Measurements from ENCODE around the gene TOP2B. TPM values are rescaled to one million over a fixed set of nuclear protein-coding genes. Genes with fewer than 3 reads are reported as not detected.
A peak's percentile ranks its signal among the peaks of the same experiment; 100 is the strongest.

The TOP2B gene
- total RNA-seq, 1 donor from 2014 or later = 68.4 TPM

DNA sequence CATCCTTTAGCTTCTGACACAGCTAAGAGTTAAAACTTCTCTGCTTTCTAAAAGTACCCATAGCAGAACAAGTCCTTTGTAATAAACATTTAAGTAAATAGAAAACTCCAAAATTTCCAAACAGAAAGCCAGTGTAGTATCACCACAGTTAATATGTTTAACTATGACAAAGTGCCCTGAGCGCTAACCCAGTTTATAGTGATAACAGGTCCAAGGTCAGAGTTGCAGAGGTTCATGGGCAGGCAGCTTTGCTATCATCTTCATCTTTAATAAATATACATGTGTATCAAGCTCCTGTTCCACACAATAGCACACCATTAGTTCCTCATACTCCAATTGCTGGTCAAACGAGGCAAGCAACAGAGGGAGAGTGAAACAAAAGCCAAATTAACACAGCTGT lies 12.4 kb upstream of the TOP2B start:
- no peak for DNase-seq (ENCODE audit: low read depth in 2 of 2)

DNA sequence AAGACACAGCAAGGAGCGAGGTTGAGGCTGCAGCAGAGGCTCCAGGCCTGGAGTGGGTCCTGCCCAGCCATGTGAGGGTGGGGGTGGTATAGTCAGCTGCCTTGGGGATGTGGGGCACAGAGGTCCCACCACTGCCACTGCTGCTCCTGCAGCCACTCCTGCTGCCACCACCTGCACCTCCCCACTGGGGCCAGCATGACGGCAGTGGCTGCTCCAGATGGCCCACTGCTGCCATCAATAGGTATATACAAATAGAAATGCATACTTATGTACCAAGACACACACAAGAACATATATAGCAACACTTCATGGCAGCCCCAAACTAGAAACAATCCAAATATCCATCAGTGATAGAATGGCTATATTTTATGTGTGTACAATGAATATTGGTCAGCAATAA lies 10.0 kb upstream of the TOP2B start:
- DNase-seq (ENCODE audit: low read depth in 2 of 2) = no peak

DNA sequence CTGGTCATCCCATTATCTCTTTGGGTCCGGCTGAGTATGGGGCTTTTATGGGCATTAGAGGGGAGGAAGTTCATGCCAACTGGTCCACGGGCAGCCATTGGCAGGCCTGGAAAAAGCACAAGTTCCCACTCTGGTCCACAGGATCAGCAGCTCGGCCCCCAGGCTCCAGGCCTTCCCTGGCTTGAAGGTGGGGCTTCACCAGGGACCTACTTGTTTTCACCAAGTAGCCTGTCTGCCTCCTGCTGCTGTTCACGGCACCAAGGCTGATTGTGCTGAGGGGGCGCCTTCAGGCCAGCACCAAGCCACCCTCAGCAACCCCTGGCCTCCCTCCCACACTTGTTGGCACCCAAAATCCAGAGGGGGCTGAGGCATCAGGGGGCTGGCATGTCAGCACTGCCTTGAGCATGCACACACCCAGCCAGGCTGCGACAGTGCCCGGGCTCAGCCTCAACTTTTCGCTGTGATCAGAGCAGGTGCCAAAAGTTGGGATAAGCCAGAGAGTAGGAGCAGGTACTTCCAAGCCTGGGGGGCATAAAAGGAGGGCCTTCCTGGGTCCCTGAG lies 9.1 kb upstream of the TOP2B start:
- no peak for DNase-seq (ENCODE audit: low read depth in 2 of 2)

DNA sequence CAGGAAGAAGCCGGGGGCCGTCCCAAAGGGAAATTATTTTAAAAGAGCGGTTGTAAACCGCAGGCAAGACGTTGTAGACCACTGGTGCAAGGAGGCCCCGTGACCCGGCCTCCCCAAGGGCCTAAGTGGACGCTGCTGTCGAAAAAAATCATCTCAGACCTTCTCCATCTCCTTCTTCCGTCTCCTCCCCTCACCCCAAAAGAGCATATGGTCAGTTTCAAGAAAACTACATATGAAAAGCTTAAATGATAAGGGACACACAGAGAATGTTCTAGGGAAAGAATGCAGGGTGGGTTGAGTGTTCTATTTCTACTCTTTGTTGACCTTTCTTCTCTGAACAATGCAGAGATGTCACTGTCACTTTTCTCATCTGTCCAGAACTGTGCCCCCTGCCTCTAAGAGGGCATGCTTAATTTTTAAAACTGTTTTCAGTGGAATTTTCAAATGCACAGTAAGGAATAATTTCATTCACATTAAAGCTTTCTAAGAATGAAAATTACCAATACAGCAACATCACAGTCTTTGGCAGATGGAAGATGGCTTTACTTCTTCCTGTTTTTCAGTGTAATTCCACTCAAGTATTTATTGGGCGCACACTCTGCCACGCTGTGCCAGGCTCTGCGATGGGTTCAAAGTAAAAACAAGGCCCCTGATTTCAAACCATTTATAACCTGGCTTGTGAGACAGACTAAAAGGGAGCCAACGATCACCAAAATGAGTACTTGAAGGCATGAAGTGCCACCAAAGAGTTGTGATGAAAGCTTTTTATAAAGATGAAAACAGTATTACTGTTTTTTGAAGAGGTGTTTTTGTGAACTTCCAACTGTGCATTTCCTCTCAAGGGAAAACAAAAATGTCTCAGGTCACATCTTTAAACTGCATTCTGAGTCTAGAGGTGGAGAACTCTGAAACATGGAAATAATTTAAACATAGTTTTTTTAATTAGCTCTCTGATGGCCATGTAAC lies 891 bp upstream of the TOP2B start:
- no peak for DNase-seq (ENCODE audit: low read depth in 2 of 2)

DNA sequence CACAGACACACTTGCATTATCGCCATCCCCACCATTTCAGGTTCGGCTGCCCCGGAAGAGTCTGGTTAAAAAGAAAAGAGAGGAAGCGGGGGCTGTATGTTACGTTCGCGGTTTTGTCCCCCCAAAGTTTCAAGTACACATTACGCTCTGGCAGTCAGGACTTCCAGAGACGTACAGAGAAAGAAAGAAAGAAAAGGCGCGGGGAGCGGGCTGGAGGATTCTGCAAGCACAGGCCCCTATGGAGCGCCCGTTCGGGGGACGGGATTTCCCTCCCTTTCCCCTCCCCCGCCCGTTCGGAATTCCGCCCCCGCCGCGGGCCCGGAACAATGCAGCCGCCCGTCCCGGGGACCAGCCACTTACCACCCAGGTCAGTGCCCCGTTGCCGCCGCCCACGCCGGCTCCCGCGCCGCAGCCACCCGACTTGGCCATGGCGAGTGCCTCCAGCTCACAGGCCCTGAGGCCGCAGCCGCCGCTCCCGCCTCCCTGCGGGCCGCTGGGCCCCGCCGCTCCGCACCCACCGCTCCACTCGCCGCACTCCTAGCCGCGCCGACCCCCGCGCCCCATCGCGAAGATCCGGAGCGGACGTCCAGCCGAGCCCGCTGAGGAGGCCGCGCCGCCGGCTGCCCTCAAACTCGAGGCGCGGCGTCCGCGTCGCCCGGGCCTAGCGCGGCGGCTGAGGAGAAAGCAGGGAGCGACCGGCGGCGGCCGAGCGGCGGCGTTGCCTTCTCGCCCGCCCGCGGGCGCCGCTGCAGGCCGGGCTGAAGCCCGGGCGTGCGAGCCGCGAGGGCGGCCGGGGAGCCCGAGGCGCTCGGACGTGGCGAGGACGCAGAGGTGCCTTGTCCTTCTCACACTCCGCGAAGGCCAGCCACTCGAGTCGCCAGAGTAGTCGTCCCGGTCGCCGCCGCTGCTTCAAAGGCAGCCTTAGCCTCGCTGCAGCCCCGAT lies 567 bp downstream of the TOP2B start:
- DNase-seq (ENCODE audit: low read depth in 2 of 2) = peak in 1 of 2 donors; percentile 77

DNA sequence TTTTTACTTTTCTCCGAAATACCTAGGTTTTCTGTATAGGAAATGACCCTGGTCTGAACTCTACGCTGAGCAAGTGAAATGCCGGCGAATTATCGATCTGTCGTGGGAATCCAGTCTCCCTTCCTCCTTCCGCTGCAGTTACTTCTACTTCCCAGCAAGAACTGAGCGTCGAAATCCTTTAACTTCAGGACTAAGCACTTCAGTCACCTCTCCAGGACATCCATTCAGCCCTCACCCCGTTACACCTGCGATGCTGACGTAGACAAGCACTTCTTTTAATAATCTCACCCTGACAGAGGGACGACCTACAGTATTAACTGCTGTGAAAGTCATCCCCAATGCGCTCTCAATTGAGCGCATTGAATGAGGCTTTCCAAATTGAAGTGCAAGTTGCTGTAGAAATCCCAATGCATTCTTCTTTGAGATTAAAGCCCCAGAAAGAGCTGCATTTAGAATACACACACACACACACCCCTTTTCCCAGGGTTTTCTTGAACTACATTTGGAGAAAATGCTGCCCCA lies 1.3 kb downstream of the TOP2B start:
- DNase-seq (ENCODE audit: low read depth in 2 of 2) = peak in 1 of 2 donors; percentile 25

DNA sequence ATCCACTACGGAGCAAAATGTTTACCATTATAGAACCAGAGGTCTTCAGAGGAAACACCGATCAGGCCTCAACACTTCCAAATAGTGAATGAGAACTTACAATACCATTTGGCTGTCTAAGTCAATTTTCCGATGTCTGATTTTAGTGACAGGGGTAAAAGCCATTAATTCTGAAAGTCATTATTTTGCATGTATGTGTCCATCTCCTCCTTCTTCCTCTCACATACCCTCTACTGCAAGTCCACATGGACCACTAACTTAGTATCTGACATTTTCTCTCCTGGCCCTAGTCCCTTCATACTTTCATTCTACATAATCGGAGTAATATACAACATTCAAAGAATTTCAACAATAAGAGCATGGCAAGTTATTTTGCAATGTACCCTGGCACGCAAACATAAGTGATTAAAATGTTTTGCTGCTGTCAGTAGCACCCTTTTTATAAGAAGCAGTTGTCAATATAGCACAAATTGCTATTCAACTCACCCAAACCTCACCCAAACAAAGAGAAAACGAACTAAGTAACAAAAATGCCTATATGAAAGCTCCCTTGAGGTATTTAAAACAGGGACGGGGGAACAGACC lies 1.9 kb downstream of the TOP2B start:
- DNase-seq (ENCODE audit: low read depth in 2 of 2) = no peak

DNA sequence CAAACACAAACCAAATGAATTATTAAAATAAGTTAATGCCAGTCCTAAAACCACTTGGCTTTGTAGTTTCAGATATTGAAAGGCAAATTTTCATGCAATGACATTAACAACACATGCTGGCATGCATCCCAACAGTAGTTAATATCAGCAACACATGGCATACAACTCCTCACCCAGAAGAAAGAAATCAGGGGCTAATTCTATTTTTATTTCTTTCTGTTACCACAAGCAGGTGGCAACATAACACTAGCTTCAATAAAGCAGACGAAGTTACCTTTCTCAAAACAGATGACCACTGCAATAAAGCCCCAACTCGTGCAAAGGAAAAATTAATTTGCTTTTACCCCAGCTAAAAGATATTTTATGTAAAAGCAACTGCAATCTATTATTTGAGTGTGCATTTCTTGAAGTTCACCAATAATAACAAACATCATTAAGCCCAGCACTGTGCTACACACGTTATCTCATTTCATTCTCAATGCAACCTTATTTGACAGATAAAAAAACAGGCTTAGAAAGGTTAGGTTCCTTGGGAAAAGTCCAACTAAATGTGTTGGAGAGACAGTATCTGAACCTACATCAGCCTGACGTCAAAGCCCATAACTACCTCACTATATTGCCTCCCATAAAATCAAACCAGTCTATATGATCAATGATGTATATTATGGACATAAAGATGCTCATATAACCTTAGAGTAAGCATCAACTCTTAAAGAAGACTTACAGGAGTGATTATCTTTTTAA lies 2.8 kb downstream of the TOP2B start:
- peak in 1 of 2 donors; percentile 28 for DNase-seq (ENCODE audit: low read depth in 2 of 2)

DNA sequence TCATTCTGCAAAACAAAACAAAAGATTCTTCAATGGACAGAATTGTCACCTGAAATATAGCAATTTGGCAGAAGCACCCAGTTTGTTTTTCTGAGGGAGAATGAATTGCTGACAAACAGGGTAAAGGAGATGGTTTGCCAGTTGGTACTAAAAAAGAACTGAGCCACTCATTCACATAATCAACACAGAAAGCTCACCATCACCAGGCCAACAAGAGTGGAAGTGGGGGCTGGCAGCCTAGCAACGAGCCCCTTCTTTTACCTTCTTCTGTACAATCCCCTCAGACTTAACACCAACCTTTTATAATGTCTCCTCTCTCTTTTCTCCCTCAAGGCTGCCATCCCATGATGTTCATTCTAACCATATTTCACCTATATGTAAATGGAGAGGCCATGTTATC lies 5.9 kb downstream of the TOP2B start:
- DNase-seq (ENCODE audit: low read depth in 2 of 2) = no peak

DNA sequence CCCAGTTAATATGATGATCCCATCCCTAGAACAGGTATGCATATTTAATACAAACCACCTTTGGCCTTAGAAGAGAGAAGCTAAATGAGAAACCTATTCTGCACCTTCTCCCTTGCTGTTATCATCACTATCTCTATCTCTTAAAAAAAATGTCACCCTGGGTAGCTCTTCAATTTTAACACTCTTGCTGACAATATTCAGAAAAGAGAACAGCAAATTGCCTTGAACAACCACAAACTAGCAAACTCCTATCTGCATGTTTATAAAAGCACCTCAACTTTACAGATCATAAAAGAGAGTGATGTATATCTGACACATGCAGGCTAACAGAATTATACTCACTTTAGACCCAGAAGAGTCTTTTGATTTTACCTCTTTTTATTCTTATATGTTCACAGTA lies 7.4 kb downstream of the TOP2B start:
- DNase-seq (ENCODE audit: low read depth in 2 of 2) = no peak

DNA sequence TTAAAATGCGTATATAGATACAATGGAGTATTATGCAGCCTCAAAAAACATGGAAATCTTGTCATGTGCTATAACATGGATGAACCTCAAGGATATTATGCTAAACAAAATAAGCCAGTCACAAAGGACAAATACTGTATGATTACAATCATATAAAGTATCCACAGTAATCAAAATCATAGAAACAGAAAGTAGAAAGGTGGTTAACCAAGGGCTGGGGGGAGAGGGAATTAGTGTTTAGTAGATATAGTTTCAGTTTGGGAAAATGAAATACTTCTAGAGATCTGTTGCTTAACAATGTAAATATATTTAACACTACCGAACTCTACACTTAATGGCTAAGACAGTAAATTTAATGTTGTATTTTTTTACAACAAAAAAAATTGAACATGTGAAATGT lies 9.0 kb downstream of the TOP2B start:
- no peak for DNase-seq (ENCODE audit: low read depth in 2 of 2)

DNA sequence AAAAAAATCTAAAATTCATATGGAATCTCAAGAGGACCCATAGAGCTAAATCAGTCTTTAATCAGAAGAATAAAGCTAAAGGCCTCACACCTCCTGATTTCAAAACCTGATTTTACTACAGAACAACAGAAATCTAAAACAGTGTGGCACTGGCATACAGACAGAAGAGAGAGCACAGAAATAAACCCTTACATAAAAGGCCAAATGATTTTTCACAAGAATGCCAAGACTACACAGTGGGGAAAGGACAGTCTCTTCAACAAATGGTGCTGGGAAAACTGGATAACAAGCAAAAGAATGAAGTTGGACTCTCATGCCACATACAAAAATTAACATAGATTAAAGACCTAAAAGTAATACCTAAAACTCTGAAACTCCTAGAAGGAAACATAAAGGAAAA lies 10.1 kb downstream of the TOP2B start:
- DNase-seq (ENCODE audit: low read depth in 2 of 2) = no peak

DNA sequence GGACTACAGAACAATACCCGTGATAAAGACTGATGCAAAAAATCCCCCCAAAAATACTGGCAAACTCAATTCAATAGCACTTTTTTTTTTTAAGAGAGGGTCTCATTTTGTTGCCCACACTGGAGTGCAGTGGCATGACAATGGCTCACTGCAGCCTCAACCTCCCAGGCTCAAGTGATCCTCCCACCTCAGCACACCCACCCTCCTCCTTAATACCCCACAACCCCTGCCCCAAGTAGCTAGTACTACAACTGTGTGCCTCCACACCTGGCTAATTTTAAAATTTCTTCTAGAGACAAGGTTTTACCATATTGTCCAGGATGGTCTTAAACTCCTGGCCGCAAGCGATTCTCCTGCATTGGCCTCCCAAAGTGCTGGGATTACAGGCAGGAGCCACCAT lies 11.4 kb downstream of the TOP2B start:
- no peak for DNase-seq (ENCODE audit: low read depth in 2 of 2)

DNA sequence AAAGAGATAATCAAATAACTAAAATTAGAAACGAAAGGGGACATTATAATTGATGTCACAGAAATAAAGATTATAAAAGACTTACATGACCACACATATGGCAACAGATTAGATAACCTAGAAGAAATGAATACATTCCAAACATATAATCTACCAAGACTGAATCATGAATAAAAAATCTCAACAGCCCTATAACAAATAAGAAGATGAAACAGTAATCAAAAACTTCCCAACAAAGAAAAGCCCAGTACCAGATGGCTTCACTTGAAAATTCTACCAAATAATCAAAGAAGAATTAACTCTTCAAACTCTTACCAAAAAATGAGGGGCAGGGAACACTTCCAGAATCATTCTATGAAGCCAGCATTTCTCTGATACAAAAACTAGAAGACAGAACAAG lies 11.8 kb downstream of the TOP2B start:
- DNase-seq (ENCODE audit: low read depth in 2 of 2) = no peak

DNA sequence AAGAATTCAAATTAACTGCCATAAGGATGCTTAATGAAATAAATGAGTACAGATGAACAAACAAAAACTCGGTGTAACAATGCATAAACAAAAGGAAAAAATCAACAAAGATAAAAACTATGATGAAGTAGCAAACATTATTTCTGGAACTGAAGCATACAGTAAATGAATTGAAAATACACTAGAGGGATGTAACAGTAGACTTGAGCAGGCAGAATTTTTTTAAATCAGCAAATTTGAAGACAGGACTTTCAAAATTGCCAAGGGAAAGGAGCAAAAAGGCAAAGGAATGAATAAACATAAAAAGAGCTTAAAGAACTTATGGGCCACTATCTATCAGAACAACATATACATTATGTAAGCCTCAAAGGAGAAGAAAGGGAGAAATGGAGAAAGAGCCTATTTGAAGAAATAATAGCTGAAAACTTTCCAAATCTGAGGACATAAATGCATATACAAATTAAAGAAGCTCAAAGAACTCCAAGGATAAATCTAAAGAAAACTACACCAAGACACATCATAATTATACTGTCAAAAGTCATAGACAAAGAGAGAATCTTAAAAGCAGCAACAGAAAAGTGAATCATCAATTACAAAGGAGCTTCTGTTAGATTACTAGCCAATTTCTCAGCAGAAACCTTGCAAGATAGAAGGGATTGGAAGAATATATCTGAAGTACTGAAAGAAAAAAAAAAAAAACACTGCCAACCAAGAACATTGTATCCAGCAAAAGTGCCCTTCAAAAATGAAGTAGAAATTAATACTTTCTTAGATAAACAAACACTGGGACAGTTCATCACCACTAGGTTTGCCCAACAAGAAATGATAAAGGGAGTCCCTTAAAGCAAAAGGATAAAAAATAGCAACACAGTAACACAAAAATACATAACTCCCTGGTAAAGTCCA lies 15.5 kb downstream of the TOP2B start:
- no peak for DNase-seq (ENCODE audit: low read depth in 2 of 2)

DNA sequence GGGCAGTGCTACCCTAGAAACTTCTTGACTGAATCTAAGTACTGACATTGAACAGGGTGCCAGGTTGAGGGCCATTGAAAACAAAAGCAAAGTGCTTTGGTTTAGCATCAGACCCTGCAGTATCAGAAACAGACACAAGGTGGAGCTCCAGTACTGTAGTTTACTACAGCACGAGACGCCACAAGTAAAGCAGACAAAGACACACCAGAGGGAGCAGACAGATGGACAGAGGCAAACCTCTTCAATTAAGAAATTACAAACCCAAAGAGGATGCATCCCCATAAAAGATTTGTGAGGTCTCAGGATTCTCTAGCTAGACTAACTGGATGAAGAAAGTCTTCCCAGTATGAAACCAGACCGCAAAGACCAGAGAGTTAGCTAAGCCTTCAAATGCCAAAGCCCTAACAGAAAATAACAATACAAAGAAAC lies 16.6 kb downstream of the TOP2B start:
- peak; percentile 73 to 80 for DNase-seq (ENCODE audit: low read depth in 2 of 2)

DNA sequence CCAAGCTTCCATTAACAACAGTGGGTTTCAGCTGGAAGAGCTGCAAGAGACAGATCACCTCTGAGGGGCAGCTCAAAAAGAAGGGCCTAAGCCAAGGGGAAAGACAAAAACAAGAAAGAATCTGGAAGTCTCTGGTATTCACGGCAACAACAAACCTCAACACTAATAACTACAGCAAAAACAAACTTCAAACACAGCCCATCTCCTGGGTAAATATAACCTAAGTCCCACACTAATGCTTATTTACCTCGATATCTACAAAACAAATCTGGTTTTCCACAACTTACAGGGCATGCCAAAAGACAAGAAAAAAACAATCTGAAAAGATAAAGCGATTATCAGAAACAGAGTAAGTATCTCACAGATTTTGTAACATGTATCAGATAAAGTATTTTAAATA lies 29.7 kb downstream of the TOP2B start:
- no peak for DNase-seq (ENCODE audit: low read depth in 2 of 2)

DNA sequence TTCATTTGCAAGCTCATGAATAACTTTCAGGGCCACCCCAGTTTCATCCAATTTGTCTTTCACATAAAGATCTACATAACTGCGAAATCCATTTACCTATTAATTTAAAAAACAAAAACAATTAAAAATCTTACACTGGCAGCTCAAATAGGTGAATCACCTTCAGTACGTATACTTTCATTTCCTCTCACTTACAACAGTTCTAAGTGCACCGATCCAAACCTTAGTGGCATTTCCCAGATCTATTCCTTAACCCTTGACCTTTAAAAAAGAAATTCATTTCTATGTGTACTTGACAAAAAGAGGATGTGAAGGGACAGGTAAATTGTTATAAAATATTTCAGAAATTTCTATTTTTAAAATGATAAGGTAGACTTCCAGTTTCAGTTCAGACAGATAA lies 30.8 kb downstream of the TOP2B start:
- no peak for DNase-seq (ENCODE audit: low read depth in 2 of 2)

DNA sequence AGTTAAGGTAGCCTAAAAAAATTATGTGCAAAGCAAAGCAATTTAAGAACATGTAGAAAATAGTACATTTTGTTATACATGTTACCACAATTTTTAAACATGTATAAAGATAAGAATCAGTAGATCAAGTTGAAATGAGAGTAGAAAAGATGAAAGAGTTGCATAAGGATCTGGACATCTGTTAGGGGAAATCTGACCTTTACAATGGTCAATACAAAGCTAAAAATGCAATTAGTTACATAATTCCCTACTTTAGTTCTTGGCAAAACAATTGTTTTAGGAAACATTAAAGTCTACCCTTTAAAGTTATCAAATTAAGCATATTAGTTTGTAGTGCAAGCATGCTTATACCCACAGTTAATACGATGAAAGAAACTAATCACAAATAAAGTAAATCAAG lies 32.7 kb downstream of the TOP2B start:
- DNase-seq (ENCODE audit: low read depth in 2 of 2) = no peak

DNA sequence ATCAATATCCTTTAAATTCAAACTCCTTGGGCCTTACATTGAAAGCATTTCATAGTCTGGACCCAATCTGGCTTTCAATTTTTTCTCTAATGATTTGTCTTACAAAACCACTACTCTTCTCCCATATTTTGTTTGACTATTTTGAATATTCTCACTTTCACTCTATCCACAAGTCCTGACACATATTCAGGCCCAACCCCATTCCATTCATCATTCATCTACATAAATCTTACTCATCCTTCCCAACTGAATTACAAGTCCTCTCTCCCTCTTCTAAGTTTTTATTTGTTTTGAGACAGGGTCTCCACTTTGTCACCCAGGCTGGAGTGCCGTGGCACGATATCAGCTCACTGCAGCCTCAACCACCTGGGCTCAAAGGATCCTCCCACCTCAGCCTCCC lies 43.6 kb downstream of the TOP2B start:
- no peak for DNase-seq (ENCODE audit: low read depth in 2 of 2)
